Measurements from ENCODE around the gene GTF3C1.

GRCh38 chr16:27586711-27587110, 37.0 kb upstream of the GTF3C1 start:
- TF ChIP-seq HDAC2 (IDR thresholded peaks at IDR 0.05; ENCODE audit: borderline replicate concordance in 1 of 2, low read depth in 2 of 2, low read length in 2 of 2) = no peak
- no peak for TF ChIP-seq CTCF (IDR thresholded peaks at IDR 0.05; ENCODE audit: control extremely low read depth in 1 of 3, insufficient read depth in 1 of 3, low read depth in 1 of 3, low read length in 3 of 3)
- TF ChIP-seq POLR2A (IDR thresholded peaks at IDR 0.05; ENCODE audit: control extremely low read depth in 1 of 2, low read depth in 2 of 2, low read length in 2 of 2) = no peak
- TF ChIP-seq GABPA (IDR thresholded peaks at IDR 0.05; ENCODE audit: borderline replicate concordance, insufficient read depth, low read length) = no peak
- TF ChIP-seq YY1 (IDR thresholded peaks at IDR 0.05; ENCODE audit: low read depth, low read length) = no peak
- TF ChIP-seq EZH2 (IDR thresholded peaks at IDR 0.05; ENCODE audit: low read depth, low read length, severe bottlenecking) = no peak
- no peak for TF ChIP-seq ATF3 (IDR thresholded peaks at IDR 0.05; ENCODE audit: insufficient read depth, low read depth, low read length)
- TF ChIP-seq CHD2 (IDR thresholded peaks at IDR 0.05; ENCODE audit: low read length) = no peak
- TF ChIP-seq POLR2AphosphoS5 (IDR thresholded peaks at IDR 0.05; ENCODE audit: low read depth, low read length) = no peak
- TF ChIP-seq GTF2F1 (IDR thresholded peaks at IDR 0.05; ENCODE audit: borderline replicate concordance, low read depth, low read length) = no peak
